Measurements from ENCODE around the gene PCID2. TPM values are rescaled to one million over a fixed set of nuclear protein-coding genes. Genes with fewer than 3 reads are reported as not detected.

Gene PCID2
- polyA plus RNA-seq, 1 donor from 2014 or later = 81.3 TPM

- Histone ChIP-seq H3K4me3 (ENCODE audit: low read length) (no peak overlapping the region), H3K27me3 (ENCODE audit: insufficient read depth, low read depth, low read length) (no peaks in the 10 kb centered on the region), H2AFZ (ENCODE audit: low read depth, low read length) (no peak overlapping the region), H4K20me1 (ENCODE audit: insufficient read depth) (no peaks in the 10 kb centered on the region), H3K9me2 (ENCODE audit: insufficient read depth, low read length) (no peaks in the 10 kb centered on the region), H3K9me3 (ENCODE audit: low read length) (no peaks in the 10 kb centered on the region), H3K4me2 (ENCODE audit: low read length) (no peak overlapping the region), H3F3A (ENCODE audit: insufficient read depth, low read length, poor library complexity, severe bottlenecking) (no peaks in the 10 kb centered on the region), H3K79me2 (replicated peaks; ENCODE audit: insufficient read depth, low read length) (peaks cover 51% of the 10 kb centered on the region), H3K9ac (ENCODE audit: low read length) (no peak overlapping the region), H3K36me3 (ENCODE audit: insufficient read depth, low read length) (no peaks in the 10 kb centered on the region), H3K27ac (ENCODE audit: low read length) (no peak overlapping the region)
- TF ChIP-seq EZH2 (IDR thresholded peaks at IDR 0.05; ENCODE audit: borderline replicate concordance, insufficient read depth, low read length, poor library complexity, severe bottlenecking) (no peak), CTCF (IDR thresholded peaks at IDR 0.05; ENCODE audit: poor library complexity, severe bottlenecking) (no peak), REST (IDR thresholded peaks at IDR 0.05; ENCODE audit: borderline replicate concordance) (no peak), MXI1 (conservative IDR thresholded peaks at IDR 0.05; ENCODE audit: poor library complexity, severe bottlenecking) (no peak), TAF1 (IDR thresholded peaks at IDR 0.05; ENCODE audit: low read depth) (no peak), RAD21 (conservative IDR thresholded peaks at IDR 0.05) (no peak), POLR2AphosphoS5 (IDR thresholded peaks at IDR 0.05) (no peak), SMC3 (conservative IDR thresholded peaks at IDR 0.05; ENCODE audit: poor library complexity) (no peak), EP300 (conservative IDR thresholded peaks at IDR 0.05; ENCODE audit: poor library complexity, severe bottlenecking) (no peak)
Observed at GRCh38 chr13:113203507-113204377, 4.7 kb downstream of the PCID2 start.

GRCh38 chr13:113202912-113203311 is 5.6 kb downstream of the PCID2 start:
- Histone ChIP-seq H3K9me2 (ENCODE audit: insufficient read depth, low read length) (no peaks in the 10 kb centered on the region), H3K9ac (ENCODE audit: low read length) (no peak overlapping the region), H3K9me3 (ENCODE audit: low read length) (no peaks in the 10 kb centered on the region), H4K20me1 (ENCODE audit: insufficient read depth) (no peaks in the 10 kb centered on the region), H2AFZ (ENCODE audit: low read depth, low read length) (no peak overlapping the region), H3K4me3 (ENCODE audit: low read length) (no peak overlapping the region), H3K36me3 (ENCODE audit: insufficient read depth, low read length) (peaks cover under 1% of the 10 kb centered on the region), H3K79me2 (replicated peaks; ENCODE audit: insufficient read depth, low read length) (peaks cover 51% of the 10 kb centered on the region), H3K4me2 (ENCODE audit: low read length) (no peak overlapping the region), H3F3A (ENCODE audit: insufficient read depth, low read length, poor library complexity, severe bottlenecking) (no peaks in the 10 kb centered on the region), H3K27me3 (ENCODE audit: insufficient read depth, low read depth, low read length) (no peaks in the 10 kb centered on the region), H3K27ac (ENCODE audit: low read length) (no peak overlapping the region)
- TF ChIP-seq POLR2AphosphoS5 (IDR thresholded peaks at IDR 0.05) = no peak
- TF ChIP-seq EP300 (conservative IDR thresholded peaks at IDR 0.05; ENCODE audit: poor library complexity, severe bottlenecking) = no peak
- no peak for TF ChIP-seq REST (IDR thresholded peaks at IDR 0.05; ENCODE audit: borderline replicate concordance)
- no peak for TF ChIP-seq CTCF (IDR thresholded peaks at IDR 0.05; ENCODE audit: poor library complexity, severe bottlenecking)
- TF ChIP-seq MXI1 (conservative IDR thresholded peaks at IDR 0.05; ENCODE audit: poor library complexity, severe bottlenecking) = no peak
